GM19467 (cell line): ENCODE data around the gene VGLL4.

Experiments used
- ATAC-seq: cut with Tn5 transposase; IDR thresholded peaks from one replicate; pipeline ENCODE4 v1.9.1; 2021; ENCODE audit warnings: mild to moderate bottlenecking, moderate library complexity; ENCODE audit not compliant: unreplicated experiment

The VGLL4 gene

DNA sequence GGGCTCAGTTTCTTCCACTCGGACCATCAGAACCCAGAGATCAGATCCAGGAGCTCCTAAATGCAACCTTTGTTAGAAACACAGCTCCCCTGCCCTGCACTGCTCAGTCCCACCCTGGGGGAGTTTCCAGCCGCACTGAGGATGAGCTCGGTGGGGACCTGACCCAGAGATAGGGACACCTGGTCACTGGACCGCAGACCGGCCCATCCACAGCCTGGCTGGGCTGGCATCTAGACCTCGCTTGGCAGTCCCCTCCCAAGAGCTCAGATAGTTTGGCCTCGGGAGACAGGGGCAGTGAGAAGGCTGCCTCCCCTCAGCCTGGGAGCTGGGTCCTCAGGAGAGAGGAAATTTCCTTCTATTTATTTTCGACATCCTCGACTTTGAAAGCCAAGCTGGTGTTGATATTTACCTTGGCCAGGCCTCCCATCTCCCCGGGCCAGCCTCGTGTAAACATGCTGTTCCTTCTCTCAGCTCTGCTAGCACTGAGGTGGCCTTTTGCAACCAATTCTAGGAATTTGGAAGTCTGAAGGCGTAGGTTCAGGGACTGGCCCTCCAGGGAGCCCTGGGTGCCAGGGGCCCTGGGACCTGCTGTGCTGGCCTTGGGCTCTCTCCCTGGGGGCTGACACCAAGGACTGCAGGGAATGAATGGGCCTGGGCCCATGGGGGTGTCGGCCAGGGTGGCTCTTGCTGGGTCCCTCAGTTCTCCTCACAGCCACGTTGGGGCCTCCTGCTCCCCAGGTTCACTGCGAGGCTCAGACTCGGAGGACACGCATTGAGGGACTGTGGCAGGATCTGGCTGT is 90.1 kb downstream of the VGLL4 start:
- ATAC-seq, result no peak

DNA sequence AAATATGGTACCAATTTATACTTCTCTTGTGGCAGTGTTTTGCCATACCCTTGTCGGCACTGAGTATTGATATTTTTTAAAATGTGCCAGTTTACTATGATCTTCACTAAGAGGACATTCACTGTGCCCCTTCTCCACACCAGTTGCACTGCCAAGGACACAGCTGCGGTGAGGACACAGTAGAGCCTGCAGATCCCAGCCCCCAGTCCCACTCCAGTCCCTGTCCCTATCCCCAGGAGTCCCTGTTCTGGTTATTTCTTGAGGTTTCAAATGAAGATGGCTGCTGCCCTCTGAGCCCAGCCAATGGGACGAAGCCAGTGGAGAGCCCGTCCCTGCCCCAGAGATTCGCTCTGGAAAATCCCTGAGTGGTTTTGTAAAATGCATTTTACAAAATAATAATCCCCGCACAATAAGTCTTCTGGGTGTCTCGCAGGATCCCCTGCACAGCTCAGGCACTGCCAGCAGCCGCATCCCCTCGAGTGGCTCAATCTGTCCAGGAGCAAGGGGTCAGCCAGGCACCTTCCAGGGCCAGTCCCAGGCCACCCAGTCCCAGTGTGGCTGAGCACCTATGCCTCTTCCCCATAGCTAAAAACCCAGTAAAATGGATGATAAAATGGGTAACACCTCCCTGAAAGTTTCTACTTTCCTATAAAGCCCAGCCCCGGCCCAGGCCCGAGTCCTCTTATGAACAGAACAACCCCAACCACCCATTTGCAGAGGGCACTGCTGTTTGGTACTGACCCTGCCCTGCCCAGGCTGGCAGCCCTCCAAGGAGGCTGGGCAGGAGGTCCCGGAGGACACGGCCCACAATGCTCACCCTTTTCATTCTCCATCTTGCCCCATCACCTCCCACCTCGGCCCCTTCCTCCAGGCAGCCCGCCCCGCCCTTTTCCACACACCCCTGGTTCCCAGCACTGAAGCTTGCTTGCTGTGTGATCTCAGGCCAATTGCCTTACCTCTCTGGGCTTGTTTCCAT is 91.1 kb downstream of the VGLL4 start:
- no peak for ATAC-seq

DNA sequence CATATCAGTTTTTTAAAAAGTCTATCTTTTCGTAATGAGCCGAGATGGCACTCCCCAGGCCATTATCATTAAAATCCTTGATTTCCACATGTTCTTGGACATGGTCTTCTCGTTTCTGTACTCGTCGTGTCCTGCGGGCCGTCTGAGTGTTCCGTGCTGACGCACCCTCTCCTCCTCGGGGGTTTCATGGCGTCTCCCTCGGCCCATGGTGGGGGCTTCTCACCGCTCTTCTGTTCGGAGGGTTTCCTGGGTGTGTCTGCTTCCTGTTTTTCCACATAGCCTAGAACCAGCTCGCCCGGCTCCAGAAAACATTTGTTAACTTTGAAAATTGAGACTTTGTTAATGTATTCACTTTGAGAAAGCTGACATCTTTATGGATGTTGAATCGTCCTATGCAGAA is 92.7 kb downstream of the VGLL4 start:
- no peak for ATAC-seq

- no peak for ATAC-seq
These were observed 94.1 kb downstream of the VGLL4 start for GRCh38 chr3:11549580-11550140.

- ATAC-seq, result no peak
These were observed 95.0 kb downstream of the VGLL4 start for GRCh38 chr3:11548721-11549131.

DNA sequence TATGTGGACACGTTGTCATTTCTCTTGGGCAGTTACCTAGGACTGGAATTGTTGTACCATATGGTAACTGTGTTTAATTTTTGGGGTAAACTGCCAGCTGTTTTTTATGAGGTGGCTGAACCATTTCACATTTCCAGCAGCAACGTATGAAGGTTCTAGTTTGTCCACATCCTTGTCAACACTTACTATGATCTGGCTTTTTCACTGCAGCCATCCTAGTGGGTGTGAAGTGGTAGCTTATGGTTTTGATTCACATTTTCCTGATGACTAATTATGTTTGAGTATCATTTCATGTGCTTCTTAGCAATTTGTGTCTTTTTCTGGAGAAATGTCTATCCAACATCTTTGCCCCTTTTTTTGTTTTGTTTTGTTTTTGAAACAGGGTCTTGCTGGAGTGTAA is 96.2 kb downstream of the VGLL4 start:
- ATAC-seq, result no peak

DNA sequence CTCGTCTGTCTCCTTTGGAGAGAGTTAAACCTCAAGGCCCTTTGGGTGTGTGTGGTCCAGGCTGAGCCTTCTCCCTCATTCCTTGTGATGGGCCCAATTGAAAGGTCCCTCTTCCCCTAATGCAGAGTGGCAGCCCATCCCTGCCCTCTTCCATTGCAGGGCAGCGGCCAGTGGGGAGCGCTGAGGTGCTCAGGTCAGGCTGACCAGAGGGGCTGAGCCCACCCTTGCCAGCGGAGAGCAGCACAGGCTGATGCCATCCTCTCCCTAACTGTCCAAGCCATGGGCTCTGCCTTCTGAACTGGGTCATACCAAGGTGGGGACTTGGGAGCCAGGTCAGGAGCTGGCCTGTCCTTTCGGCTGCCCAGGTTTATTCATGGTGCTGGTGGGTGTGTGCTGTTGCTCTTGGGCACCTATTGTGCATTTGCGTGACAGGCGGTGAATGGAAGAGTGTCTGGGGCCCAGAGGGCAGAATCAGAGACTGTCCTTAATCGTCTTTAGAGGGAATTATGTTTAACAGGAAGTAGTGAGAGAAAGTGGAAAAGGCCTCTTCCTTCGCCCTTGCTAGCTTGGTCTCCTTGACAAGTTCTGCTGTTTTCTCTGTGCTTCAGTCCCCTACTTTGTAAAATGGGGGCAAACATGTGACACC is 96.9 kb downstream of the VGLL4 start:
- no peak for ATAC-seq

GRCh38 chr3:11545186-11545851 is 98.4 kb downstream of the VGLL4 start:
- no peak for ATAC-seq

GRCh38 chr3:11544412-11545181 is 99.1 kb downstream of the VGLL4 start:
- no peak for ATAC-seq

DNA sequence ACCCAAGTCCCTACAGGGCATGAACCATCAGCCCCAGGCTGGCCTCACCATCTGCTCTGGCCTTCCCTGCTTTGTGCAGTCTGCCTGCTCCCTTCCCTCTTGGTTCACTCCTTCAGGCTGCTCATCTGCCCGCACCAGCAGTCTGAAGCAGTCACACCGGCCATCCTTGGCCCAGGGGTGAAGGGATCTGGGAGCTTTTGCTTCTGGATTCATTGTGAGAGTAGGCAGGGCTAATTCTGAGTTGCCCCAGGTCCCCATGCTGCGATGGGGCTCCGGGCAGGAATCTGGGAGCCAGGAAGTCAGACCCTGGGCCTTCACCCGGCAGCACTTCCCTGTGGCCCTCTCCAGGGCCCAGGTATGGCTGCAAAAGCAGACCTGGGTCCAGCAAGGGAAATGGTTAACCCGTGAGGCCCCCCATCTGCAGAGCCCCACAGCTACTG is 99.7 kb downstream of the VGLL4 start:
- ATAC-seq, result no peak

DNA sequence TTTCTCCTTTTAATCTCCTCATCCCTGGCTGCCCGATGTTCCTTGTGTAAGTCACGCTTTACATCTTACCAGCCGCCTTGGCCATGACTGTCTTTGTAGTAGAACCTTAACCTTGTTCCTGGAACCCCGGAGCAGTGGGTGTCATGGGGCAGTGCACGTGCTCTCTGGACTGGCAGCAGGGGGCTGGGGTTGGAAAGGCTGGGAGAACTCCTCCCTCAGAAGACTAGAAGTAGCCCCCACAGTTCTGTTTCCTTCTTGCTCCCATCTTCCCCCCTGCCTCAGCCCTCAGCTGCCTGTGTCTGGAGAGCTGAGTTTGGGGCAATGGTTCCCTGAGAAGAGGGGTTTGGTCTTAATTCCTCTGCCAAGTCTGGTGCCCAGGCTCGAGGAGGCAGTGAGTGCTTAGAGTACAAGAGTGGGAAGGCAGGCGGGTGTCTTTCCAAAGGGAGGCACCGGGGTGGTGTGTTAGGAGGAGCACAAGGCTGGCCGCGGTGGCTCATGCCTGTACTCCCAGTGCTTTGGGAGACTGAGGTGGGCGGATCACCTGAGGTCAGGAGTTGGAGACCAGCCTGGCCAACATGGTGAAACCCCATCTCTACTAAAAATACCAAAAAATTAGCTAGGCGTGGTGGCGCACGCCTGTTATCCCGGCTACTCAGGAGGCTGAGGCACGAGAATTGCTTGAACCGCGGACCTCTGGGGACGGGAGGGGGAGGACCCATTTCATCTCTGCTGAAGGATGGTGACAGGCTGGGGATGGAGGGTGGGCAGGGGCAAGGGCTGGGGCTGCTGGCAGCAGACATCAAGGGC is 100.4 kb downstream of the VGLL4 start:
- no peak for ATAC-seq

DNA sequence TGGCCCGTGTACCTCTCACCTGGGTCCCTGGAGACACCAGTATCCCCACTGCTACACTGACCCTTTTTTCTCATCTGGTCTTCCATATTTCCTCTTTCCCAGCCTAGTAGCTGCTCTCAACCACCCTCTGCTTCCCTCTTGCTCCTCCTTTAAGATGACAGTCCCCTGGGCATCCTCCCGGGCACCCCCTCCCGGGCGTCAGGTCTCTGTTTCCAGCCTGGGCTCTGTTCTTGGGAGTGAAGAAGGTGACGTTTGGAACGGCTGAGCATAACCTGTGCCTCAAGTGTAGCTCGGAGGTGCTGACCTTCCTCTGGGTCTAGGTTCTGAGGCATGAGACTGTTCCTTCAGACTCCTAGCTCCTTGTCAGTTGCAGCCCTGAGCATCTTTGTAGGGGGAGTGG is 101.2 kb downstream of the VGLL4 start:
- no peak for ATAC-seq

DNA sequence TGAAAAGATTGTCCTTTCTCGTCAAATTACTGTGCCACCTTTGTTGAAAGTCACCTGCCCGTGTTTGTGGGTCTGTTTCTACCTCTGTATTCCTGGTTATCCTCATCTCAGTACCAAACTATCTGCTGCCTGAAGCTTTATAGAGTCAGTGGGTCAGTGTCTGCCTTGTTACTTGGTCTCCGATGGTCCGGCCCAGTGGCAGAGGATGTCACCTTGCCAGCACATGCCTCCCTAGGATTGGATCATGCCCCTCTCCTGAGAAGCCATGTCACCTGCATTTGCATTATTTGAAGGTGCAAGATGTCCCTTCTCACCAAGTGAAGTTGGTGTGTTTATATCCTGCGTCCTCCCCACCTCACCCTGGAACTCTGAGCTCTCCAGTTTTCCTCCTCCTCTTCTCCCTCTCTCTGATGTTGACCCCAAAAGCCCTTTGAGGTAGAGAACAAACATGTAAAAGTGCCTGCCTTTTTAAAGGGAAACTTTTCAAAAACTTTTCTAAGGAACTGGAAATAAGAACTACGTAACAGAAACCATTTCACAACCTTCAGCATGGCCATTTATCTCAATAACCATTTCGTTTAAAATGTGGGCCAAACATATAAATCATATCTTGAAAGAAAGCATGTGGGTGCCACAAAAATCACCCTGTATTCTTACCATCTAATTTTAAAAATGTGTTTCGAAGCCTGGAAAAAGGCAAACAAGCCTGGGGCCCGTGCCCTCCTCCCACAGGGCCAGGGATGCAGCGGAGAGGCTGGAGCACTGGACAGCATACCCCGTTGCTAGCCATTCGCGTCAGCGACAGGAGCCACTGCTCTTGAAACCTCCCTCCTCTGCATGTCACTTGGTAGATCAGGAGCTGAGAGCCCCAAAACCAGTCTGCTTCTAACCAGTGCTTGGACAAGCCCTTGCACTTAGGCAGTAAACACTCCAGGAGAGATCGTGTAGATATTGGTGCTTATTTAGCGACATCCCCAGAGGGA is 102.1 kb downstream of the VGLL4 start:
- no peak for ATAC-seq

GRCh38 chr3:11539677-11540076 is 104.0 kb downstream of the VGLL4 start:
- ATAC-seq, result no peak

DNA sequence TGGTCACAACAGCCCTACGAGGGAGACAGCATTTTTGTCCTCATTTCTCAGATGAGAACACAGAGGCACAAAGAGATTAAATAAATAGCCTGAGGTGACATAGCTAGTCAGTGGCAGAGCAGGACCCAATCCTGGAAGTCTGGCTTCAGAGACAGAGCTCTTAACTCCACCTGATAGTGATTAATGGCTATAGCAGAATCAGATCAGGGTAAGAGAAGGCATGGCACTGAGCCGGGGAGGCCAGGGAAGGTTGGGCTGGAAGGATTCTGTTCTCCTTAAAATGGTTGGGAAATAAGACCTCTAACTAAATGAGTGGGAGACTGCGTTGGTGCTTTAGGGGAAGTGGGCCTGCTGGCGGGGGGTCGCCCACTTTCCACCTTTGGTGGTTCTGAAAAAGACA is 104.5 kb downstream of the VGLL4 start:
- no peak for ATAC-seq

- ATAC-seq, result no peak
These were observed 105.1 kb downstream of the VGLL4 start for GRCh38 chr3:11538581-11538980.

- ATAC-seq, result no peak
These were observed 106.6 kb downstream of the VGLL4 start for GRCh38 chr3:11536936-11537612.
